Tongue (tissue), 2 donors: ENCODE measurements around the gene PDIA2. TPM values are rescaled to one million over a fixed set of nuclear protein-coding genes. Genes with fewer than 3 reads are reported as not detected.
"Not testable (repeated sequence)": the region's sequence is repeated elsewhere in the genome, so short reads cannot be mapped to it uniquely, and the experiment has no call there.

Source experiments
- DNase-seq: peaks from one replicate; pipeline ENCODE4 v3.0.0-alpha.2; 2015
- total RNA-seq: library from RNA; depleted of rRNA; stranded (reverse); fragments of >200 nt; gene quantifications from one replicate; pipeline ENCODE4 v1.2.3, GENCODE V29; 2014

The PDIA2 gene
- total RNA-seq: 2.7 TPM

GRCh38 chr16:283033-283805, at the start of gene PDIA2:
Gene PDIA2, plus strand, starts transcription at chr16:283164. Its CDS starts 6 bp downstream, at chr16:283170.
- no peak for DNase-seq

GRCh38 chr16:234468-235305, 48.3 kb upstream of the PDIA2 start, which contains the start of gene FAM234A:
Gene FAM234A, plus strand, starts transcription at chr16:234821. Its CDS starts 19,593 bp downstream, at chr16:254414.
- DNase-seq: peak; percentile 97

GRCh38 chr16:239948-240277, 43.1 kb upstream of the PDIA2 start:
- peak; percentile 16 for DNase-seq

DNA sequence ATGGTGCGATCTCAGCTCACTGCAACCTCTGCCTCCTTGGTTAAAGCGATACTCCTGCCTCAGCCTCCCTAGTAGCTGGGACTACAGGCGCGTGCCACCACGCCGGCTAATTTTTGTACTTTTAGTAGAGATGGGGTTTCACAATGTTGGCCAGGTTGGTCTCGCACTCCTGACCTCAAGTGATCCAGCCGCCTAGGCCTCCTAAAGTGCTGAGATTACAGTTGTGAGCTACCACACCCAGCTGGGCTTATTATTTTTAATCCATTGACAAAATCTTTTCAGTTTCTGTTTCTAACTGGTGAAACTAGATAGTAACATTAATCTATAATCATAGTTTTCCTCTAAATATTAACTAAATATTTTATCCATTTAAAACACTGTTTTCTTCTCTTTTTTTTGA, 42.4 kb upstream of the PDIA2 start:
- DNase-seq: no peak

GRCh38 chr16:242281-242680, 40.7 kb upstream of the PDIA2 start:
- DNase-seq: no peak

- DNase-seq: no peak
Measured at GRCh38 chr16:243348-243747, 39.6 kb upstream of the PDIA2 start.

DNA sequence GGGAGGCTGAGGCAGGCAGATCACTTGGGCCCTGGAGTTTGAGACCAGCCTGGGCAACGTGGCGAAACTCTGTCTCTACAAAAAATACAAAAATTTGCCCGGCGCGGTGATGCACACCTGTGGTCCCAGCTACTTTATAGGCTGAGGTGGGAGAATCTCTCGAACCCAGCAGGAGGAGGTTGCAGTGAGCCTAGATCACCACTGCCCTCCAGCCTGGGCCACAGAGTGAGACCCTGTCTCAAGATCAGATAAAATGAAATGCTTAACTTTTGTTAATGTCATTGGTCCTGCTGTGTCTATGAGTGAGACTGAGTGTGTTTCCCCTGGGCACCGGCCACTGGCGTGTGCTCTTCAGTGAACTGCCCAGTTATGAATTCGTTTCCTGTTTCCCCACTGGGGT, 37.9 kb upstream of the PDIA2 start:
- DNase-seq: no peak

GRCh38 chr16:247027-247426, 35.9 kb upstream of the PDIA2 start:
- DNase-seq: no peak

DNA sequence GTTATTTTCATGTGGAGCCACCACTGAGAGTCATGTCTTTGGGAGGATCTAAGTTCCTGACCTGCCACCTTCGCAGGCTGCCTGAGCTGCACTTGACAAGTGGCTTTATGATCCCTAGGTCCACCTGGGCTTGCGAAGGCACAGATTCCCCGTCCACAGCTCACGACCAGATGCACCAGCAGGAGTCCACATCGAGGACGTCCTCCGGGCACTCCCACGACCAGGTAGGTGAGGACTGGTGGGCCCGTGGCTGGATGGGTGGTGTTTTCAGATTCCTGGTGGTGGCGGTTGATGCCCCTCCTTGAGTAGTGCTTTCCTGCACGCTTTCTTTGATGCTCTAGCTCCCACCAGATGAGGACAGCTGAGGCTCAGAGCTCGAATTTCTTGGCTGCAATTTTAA, 33.5 kb upstream of the PDIA2 start:
- DNase-seq: no peak

DNA sequence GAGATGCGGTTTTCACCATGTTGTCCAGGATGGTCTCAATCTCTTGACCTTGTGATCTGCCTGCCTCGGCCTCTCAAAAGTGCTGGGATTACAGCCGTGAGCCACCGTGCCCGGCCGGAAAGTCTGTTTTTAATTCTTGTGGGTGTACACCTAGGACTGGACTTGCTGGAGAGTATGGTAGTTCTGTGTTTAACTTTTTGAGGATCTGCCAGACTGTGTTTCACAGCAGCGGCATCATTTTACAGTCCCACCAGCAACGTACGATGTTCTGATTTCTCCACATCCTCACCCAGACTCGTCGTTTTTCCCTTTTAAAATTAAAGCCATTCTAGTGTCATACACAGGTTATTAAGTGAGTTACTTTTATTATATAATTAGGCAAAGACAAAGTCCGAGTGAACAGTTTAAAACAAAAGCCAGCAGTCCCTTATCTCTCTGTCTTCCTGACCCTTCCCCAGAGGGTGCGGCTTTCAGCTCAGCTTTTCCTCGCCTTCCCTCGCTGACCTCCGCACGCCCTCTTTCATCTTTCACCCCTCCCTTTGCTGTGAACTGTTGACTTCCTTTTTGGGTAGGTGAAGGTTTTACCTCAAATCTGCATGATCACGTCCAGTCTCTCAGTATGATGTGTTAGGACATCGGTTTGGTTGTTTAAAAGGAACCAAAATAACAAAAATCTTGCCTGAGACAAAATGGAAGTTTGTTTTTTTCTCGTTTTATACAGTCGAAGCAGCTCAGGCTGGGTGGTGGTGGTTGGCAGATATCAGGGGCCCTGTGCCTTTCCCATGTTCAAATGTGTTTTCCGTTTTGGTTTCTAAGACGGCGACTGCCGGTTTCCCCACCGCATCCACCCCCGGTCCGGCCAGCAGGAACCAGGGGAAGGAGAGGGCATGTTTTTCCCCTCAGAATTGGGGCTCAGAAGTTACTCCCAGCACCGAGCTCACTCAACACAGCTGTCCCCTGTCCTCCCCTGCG, 30.3 kb upstream of the PDIA2 start:
- DNase-seq: no peak

- DNase-seq: no peak
Measured at GRCh38 chr16:253833-254232, 29.1 kb upstream of the PDIA2 start.

GRCh38 chr16:254461-254860, 28.5 kb upstream of the PDIA2 start:
- no peak for DNase-seq

DNA sequence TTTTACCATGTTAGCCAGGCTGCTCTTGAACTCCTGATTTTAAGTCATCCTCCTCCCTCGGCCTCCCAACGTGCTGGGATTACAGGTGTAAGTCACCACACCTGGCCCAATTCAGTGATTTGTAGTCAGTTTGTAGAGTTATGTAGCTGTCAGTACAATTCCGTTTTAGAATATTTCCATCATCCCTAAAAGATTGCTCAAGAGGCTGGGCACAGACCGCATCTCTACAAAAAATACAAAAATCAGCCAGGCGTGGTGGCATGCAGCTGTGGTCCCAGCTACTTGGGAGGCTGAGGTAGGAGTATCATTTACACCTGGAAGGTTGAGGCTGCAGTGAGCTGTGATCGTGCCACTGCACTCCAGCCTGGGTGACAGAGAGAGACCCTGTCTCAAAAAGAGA, 27.8 kb upstream of the PDIA2 start:
- DNase-seq: no peak

DNA sequence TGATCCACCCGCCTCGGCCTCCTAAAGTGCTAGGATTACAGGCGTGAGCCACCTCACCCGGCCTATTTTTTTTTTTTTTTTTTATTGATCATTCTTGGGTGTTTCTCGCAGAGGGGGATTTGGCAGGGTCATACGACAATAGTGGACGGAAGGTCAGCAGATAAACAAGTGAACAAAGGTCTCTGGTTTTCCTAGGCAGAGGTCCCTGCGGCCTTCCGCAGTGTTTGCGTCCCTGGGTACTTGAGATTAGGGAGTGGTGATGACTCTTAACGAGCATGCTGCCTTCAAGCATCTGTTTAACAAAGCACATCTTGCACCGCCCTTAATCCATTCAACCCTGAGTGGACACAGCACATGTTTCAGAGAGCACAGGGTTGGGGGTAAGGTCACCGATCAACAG, 24.9 kb upstream of the PDIA2 start:
- not testable (repeated sequence) for DNase-seq

GRCh38 chr16:259226-259625, 23.7 kb upstream of the PDIA2 start:
- DNase-seq: no peak

GRCh38 chr16:259814-260253, 23.1 kb upstream of the PDIA2 start:
- DNase-seq: no peak

- DNase-seq: no peak
Measured at GRCh38 chr16:260326-260725, 22.6 kb upstream of the PDIA2 start.

DNA sequence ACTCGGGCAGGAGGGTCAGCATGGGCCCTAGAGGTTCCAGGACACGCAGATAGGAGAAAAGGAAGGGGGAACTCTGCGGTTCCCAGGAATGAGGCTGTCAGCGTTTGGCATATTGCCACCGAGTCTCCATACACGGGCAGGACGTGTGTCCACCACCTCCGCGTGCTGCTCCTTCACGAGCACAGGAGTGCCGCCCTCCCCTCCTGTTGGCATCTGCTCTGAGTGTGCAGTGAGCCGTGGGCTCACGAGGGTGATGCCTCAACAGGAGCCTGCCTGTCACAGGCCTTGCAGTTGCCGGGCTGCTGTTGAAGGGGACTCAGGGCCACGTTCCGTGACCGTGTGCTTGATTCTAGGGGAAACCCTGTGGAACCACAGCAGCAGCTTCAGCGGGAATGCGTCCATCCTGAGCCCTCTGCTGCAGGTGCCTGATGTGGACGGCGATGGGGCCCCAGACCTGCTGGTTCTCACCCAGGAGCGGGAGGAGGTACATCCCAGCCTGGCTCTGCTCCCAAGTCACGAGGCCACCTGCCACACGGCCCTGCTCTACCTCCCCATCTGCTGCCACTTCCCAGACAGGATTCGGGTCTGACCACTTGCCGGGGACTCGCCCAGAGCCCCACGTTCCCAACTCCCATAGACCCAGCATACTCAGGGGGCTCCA, 21.8 kb upstream of the PDIA2 start:
- DNase-seq: no peak

DNA sequence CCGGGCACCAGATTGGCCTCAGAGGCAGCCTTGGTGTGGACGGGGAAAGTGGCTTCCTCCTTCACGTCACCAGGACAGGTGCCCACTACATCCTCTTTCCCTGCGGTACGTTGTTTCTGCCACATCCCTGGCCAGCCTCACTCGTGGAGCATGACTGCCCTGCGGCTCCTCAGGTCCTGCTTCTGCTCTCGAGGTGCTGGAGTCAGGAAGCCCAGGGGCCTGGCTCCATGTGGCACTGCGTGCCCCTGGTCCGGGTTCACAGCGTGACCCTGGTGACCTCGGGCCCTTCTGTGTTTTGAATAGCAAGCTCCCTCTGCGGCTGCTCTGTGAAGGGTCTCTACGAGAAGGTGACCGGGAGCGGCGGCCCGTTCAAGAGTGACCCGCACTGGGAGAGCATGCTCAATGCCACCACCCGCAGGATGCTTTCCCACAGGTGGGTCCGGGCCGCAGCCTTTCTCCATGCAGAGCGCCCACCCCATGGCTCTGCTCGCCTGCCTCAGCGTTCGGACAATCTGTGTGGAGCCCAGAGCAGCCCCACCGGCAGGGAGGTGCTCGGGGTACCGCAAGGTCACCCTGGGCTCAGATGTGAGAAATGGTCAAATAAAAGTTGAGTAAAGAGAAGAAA, 20.7 kb upstream of the PDIA2 start:
- DNase-seq: no peak

- DNase-seq: no peak
Measured at GRCh38 chr16:263182-263774, 19.7 kb upstream of the PDIA2 start.

GRCh38 chr16:263944-264343, 19.0 kb upstream of the PDIA2 start:
- DNase-seq: no peak
